ENCODE data around the gene CDK14.
A peak's percentile ranks its signal among the peaks of the same experiment; 100 is the strongest.

Gene CDK14

GRCh38 chr7:91005841-91006240, 409.7 kb downstream of the CDK14 start:
- no peak for DNase-seq (ENCODE audit: low read depth)

GRCh38 chr7:91007371-91007770, 411.2 kb downstream of the CDK14 start:
- no peak for DNase-seq (ENCODE audit: low read depth)

GRCh38 chr7:91013078-91013477, 417.0 kb downstream of the CDK14 start:
- no peak for DNase-seq (ENCODE audit: low read depth)

GRCh38 chr7:91019686-91020385, 423.7 kb downstream of the CDK14 start:
- peak; percentile 34 for DNase-seq (ENCODE audit: low read depth)

- DNase-seq (ENCODE audit: low read depth) = no peak
Measured at GRCh38 chr7:91020636-91021385, 424.7 kb downstream of the CDK14 start.

GRCh38 chr7:91021956-91022355, 425.8 kb downstream of the CDK14 start:
- no peak for DNase-seq (ENCODE audit: low read depth)

GRCh38 chr7:91025906-91026390, 429.8 kb downstream of the CDK14 start:
- DNase-seq (ENCODE audit: low read depth) = no peak

- no peak for DNase-seq (ENCODE audit: low read depth)
Measured at GRCh38 chr7:91029688-91030087, 433.6 kb downstream of the CDK14 start.

- DNase-seq (ENCODE audit: low read depth) = no peak
Measured at GRCh38 chr7:91030680-91031380, 434.7 kb downstream of the CDK14 start.

GRCh38 chr7:91031757-91032156, 435.6 kb downstream of the CDK14 start:
- DNase-seq (ENCODE audit: low read depth) = no peak

GRCh38 chr7:91033574-91033973, 437.5 kb downstream of the CDK14 start:
- no peak for DNase-seq (ENCODE audit: low read depth)

GRCh38 chr7:91034459-91035368, 438.6 kb downstream of the CDK14 start:
- DNase-seq (ENCODE audit: low read depth) = peak; percentile 53

GRCh38 chr7:91039033-91039432, 442.9 kb downstream of the CDK14 start:
- no peak for DNase-seq (ENCODE audit: low read depth)

GRCh38 chr7:91041141-91041540, 445.0 kb downstream of the CDK14 start:
- no peak for DNase-seq (ENCODE audit: low read depth)

- no peak for DNase-seq (ENCODE audit: low read depth)
Measured at GRCh38 chr7:91041901-91042484, 445.9 kb downstream of the CDK14 start.

GRCh38 chr7:91043186-91043585, 447.1 kb downstream of the CDK14 start:
- DNase-seq (ENCODE audit: low read depth) = no peak

- no peak for DNase-seq (ENCODE audit: low read depth)
Measured at GRCh38 chr7:91043924-91044645, 448.0 kb downstream of the CDK14 start.

- no peak for DNase-seq (ENCODE audit: low read depth)
Measured at GRCh38 chr7:91045606-91046005, 449.5 kb downstream of the CDK14 start.

GRCh38 chr7:91046322-91047089, 450.4 kb downstream of the CDK14 start:
- DNase-seq (ENCODE audit: low read depth) = peak; percentile 7

GRCh38 chr7:91047636-91048035, 451.5 kb downstream of the CDK14 start:
- DNase-seq (ENCODE audit: low read depth) = peak; percentile 21

Measured in iris pigment epithelial cell (primary cell).